ENCODE measurements around the gene LRRD1.

GRCh38 chr7:92200791-92201190, 21.8 kb upstream of the LRRD1 start:
- TF ChIP-seq, protein P1, sequence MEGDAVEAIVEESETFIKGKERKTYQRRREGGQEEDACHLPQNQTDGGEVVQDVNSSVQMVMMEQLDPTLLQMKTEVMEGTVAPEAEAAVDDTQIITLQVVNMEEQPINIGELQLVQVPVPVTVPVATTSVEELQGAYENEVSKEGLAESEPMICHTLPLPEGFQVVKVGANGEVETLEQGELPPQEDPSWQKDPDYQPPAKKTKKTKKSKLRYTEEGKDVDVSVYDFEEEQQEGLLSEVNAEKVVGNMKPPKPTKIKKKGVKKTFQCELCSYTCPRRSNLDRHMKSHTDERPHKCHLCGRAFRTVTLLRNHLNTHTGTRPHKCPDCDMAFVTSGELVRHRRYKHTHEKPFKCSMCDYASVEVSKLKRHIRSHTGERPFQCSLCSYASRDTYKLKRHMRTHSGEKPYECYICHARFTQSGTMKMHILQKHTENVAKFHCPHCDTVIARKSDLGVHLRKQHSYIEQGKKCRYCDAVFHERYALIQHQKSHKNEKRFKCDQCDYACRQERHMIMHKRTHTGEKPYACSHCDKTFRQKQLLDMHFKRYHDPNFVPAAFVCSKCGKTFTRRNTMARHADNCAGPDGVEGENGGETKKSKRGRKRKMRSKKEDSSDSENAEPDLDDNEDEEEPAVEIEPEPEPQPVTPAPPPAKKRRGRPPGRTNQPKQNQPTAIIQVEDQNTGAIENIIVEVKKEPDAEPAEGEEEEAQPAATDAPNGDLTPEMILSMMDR (IDR thresholded peaks at IDR 0.05 in 2 of 3, conservative IDR thresholded peaks at IDR 0.05 in 1 of 3; ENCODE audit: insufficient read depth in 2 of 3, low read depth in 1 of 3, low read length in 3 of 3), result no peak
- TF ChIP-seq, protein P2, sequence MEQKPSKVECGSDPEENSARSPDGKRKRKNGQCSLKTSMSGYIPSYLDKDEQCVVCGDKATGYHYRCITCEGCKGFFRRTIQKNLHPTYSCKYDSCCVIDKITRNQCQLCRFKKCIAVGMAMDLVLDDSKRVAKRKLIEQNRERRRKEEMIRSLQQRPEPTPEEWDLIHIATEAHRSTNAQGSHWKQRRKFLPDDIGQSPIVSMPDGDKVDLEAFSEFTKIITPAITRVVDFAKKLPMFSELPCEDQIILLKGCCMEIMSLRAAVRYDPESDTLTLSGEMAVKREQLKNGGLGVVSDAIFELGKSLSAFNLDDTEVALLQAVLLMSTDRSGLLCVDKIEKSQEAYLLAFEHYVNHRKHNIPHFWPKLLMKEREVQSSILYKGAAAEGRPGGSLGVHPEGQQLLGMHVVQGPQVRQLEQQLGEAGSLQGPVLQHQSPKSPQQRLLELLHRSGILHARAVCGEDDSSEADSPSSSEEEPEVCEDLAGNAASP (IDR thresholded peaks at IDR 0.05), result no peak
- TF ChIP-seq POLR2A (conservative IDR thresholded peaks at IDR 0.05) (no peak), TAF1 (IDR thresholded peaks at IDR 0.05; ENCODE audit: control insufficient read depth, extremely low read depth, insufficient read depth, low read length, severe bottlenecking) (no peak), JUN (IDR thresholded peaks at IDR 0.05; ENCODE audit: borderline replicate concordance, low read depth, low read length) (no peak), JUN (CRISPR knock-in tag; IDR thresholded peaks at IDR 0.05; ENCODE audit: borderline replicate concordance) (no peak), MXI1 (IDR thresholded peaks at IDR 0.05; ENCODE audit: low read depth, low read length) (no peak), SP2 (IDR thresholded peaks at IDR 0.05; ENCODE audit: extremely low read depth, low read depth, low read length, poor library complexity, severe bottlenecking) (no peak), TEAD1 (CRISPR knock-in tag; IDR thresholded peaks at IDR 0.05) (no peak), MEF2D (tag; conservative IDR thresholded peaks at IDR 0.05; ENCODE audit: low read depth) (no peak), DIDO1 (tag; IDR thresholded peaks at IDR 0.05; ENCODE audit: low read depth) (no peak), NONO (IDR thresholded peaks at IDR 0.05; ENCODE audit: low read depth in 2 of 2, low read length in 1 of 2) (no peak), CHD2 (IDR thresholded peaks at IDR 0.05; ENCODE audit: low read depth, low read length) (no peak)
- TF ChIP-seq, protein P3, sequence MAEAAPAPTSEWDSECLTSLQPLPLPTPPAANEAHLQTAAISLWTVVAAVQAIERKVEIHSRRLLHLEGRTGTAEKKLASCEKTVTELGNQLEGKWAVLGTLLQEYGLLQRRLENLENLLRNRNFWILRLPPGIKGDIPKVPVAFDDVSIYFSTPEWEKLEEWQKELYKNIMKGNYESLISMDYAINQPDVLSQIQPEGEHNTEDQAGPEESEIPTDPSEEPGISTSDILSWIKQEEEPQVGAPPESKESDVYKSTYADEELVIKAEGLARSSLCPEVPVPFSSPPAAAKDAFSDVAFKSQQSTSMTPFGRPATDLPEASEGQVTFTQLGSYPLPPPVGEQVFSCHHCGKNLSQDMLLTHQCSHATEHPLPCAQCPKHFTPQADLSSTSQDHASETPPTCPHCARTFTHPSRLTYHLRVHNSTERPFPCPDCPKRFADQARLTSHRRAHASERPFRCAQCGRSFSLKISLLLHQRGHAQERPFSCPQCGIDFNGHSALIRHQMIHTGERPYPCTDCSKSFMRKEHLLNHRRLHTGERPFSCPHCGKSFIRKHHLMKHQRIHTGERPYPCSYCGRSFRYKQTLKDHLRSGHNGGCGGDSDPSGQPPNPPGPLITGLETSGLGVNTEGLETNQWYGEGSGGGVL (CRISPR knock-in tag; IDR thresholded peaks at IDR 0.05), result no peak
- TF ChIP-seq, protein P4, sequence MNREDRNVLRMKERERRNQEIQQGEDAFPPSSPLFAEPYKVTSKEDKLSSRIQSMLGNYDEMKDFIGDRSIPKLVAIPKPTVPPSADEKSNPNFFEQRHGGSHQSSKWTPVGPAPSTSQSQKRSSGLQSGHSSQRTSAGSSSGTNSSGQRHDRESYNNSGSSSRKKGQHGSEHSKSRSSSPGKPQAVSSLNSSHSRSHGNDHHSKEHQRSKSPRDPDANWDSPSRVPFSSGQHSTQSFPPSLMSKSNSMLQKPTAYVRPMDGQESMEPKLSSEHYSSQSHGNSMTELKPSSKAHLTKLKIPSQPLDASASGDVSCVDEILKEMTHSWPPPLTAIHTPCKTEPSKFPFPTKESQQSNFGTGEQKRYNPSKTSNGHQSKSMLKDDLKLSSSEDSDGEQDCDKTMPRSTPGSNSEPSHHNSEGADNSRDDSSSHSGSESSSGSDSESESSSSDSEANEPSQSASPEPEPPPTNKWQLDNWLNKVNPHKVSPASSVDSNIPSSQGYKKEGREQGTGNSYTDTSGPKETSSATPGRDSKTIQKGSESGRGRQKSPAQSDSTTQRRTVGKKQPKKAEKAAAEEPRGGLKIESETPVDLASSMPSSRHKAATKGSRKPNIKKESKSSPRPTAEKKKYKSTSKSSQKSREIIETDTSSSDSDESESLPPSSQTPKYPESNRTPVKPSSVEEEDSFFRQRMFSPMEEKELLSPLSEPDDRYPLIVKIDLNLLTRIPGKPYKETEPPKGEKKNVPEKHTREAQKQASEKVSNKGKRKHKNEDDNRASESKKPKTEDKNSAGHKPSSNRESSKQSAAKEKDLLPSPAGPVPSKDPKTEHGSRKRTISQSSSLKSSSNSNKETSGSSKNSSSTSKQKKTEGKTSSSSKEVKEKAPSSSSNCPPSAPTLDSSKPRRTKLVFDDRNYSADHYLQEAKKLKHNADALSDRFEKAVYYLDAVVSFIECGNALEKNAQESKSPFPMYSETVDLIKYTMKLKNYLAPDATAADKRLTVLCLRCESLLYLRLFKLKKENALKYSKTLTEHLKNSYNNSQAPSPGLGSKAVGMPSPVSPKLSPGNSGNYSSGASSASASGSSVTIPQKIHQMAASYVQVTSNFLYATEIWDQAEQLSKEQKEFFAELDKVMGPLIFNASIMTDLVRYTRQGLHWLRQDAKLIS (CRISPR knock-in tag; IDR thresholded peaks at IDR 0.05), result no peak

Data from K562 (cell line).